HepG2 (cell line): ENCODE data around the gene TMUB1. TPM values are rescaled to one million over a fixed set of nuclear protein-coding genes. Genes with fewer than 3 reads are reported as not detected.
A peak's percentile ranks its signal among the peaks of the same experiment; 100 is the strongest.

ENCODE experiments used
- ATF7-NPFF ChIP-seq: sonication (generic); formaldehyde crosslinking; IDR thresholded peaks from 2 replicates; pipeline ENCODE4 v1.8.1; 2023; ENCODE audit warnings: mild to moderate bottlenecking, low read depth, missing genetic modification reagents, moderate library complexity
- CEBPB ChIP-seq: IDR thresholded peaks from 2 replicates; pipeline ENCODE4 v1.6.1; 2011; ENCODE audit warnings: low read depth, low read length, improper control_type of control experiment, borderline replicate concordance
- ERF ChIP-seq: IDR thresholded peaks from 2 replicates; pipeline ENCODE4 v1.6.1; 2018; ENCODE audit warnings: missing biosample characterization, missing genetic modification reagents
- ISL2 ChIP-seq: sonication (generic); formaldehyde crosslinking; IDR thresholded peaks from 2 replicates; pipeline ENCODE4 v1.5.0; 2020; ENCODE audit warnings: missing genetic modification reagents
- MED13 ChIP-seq: sonication (generic); formaldehyde crosslinking; IDR thresholded peaks from 2 replicates; pipeline ENCODE4 v1.5.0; 2020; ENCODE audit warnings: missing genetic modification reagents
- MIER3 ChIP-seq: IDR thresholded peaks from 2 replicates; pipeline ENCODE4 v1.6.1; 2016; ENCODE audit warnings: missing compliant biosample characterization, borderline replicate concordance
- NCOA2 ChIP-seq: sonication (generic); formaldehyde crosslinking; IDR thresholded peaks from 2 replicates; pipeline ENCODE4 v1.8.0; 2022; ENCODE audit warnings: inconsistent platforms
- PITX1 ChIP-seq: sonication (generic); formaldehyde crosslinking; IDR thresholded peaks from 2 replicates; pipeline ENCODE4 v1.5.1; 2020; ENCODE audit warnings: mild to moderate bottlenecking, missing genetic modification reagents
- RXRA ChIP-seq: sonication (generic); formaldehyde crosslinking; IDR thresholded peaks from 2 replicates; pipeline ENCODE4 v1.5.1; 2020; ENCODE audit warnings: missing genetic modification reagents
- TARDBP ChIP-seq: sonication (generic); formaldehyde crosslinking; IDR thresholded peaks from 2 replicates; pipeline ENCODE4 v1.8.0; 2022; ENCODE audit warnings: mild to moderate bottlenecking, missing genetic modification reagents
- TMF1 ChIP-seq: sonication (generic); formaldehyde crosslinking; IDR thresholded peaks from 2 replicates; pipeline ENCODE4 v1.8.1; 2022; ENCODE audit warnings: low read depth, missing genetic modification reagents
- ZFP37 ChIP-seq: sonication (generic); formaldehyde crosslinking; IDR thresholded peaks from 2 replicates; pipeline ENCODE4 v1.4.0; 2020; ENCODE audit warnings: missing genetic modification reagents, borderline replicate concordance
- ZKSCAN5 ChIP-seq: sonication (generic); formaldehyde crosslinking; IDR thresholded peaks from 2 replicates; pipeline ENCODE4 v1.5.1; 2020; ENCODE audit warnings: mild to moderate bottlenecking, missing genetic modification reagents
- ZNF24 ChIP-seq: fragments of 450-650 bp; IDR thresholded peaks from 2 replicates; pipeline ENCODE4 v1.6.1; 2017; ENCODE audit warnings: antibody characterized with exemption, mild to moderate bottlenecking
- ZNF33B ChIP-seq: sonication (generic); formaldehyde crosslinking; IDR thresholded peaks from 2 replicates; pipeline ENCODE4 v1.5.1; 2020; ENCODE audit warnings: mild to moderate bottlenecking, missing genetic modification reagents
- ZNF839 ChIP-seq: sonication (generic); formaldehyde crosslinking; IDR thresholded peaks from 2 replicates; pipeline ENCODE4 v1.4.0; 2020; ENCODE audit warnings: missing genetic modification reagents, mild to moderate bottlenecking, borderline replicate concordance
- ZNF883 ChIP-seq: sonication (generic); formaldehyde crosslinking; IDR thresholded peaks from 2 replicates; pipeline ENCODE4 v1.5.1; 2020; ENCODE audit warnings: mild to moderate bottlenecking, missing genetic modification reagents; ENCODE audit errors: not compliant biosample characterization
- polyA plus RNA-seq, 8 experiments: library from polyadenylated mRNA; depleted of rRNA in 3 of 8; stranded (reverse) in 7 of 8; unstranded in 1 of 8; fragments of >200 nt; fragmentation: Illumina TruSeq in 4 of 8; extraction: Trizol in 4 of 8; gene quantifications; 2 replicates each; pipeline versions ENCODE4 v1.2.1 to v1.2.3, GENCODE V29; 2011 to 2016; ENCODE audit warnings: low read depth in 4 of 8, missing spikeins in 1 of 8, mixed read lengths in 1 of 8; ENCODE audit not compliant: insufficient read depth in 1 of 8
- total RNA-seq, 5 experiments: library from RNA; depleted of rRNA; stranded (reverse); fragments of >200 nt; fragmentation: Illumina TruSeq; extraction: Trizol; gene quantifications; 2 replicates each; pipeline ENCODE4 v1.2.3, GENCODE V29; 2016; ENCODE audit warnings: low read depth in 1 of 5
- TF ChIP-seq, protein P1 (sequence below): sonication (generic); formaldehyde crosslinking; IDR thresholded peaks from 2 replicates; pipeline ENCODE4 v1.8.0; 2022; ENCODE audit warnings: mild to moderate bottlenecking, missing genetic modification reagents
- TF ChIP-seq, protein P2 (sequence below): sonication (generic); formaldehyde crosslinking; IDR thresholded peaks from 2 replicates; pipeline ENCODE4 v1.4.0; 2020; ENCODE audit warnings: missing genetic modification reagents
- TF ChIP-seq, protein P3 (sequence below): sonication (generic); formaldehyde crosslinking; IDR thresholded peaks from 2 replicates; pipeline ENCODE4 v1.5.0; 2020; ENCODE audit warnings: mild to moderate bottlenecking, missing genetic modification reagents, borderline replicate concordance
- TF ChIP-seq, protein P4 (sequence below): sonication (generic); formaldehyde crosslinking; IDR thresholded peaks from 2 replicates; pipeline ENCODE4 v1.9.0; 2022; ENCODE audit warnings: low read depth, missing genetic modification reagents

Gene TMUB1
- total and polyA plus RNA-seq, 2 of the 13 experiments (the other 11 are each of a cell fraction or from before 2014, with no cell fraction given): 44.8 to 51.6 TPM

DNA sequence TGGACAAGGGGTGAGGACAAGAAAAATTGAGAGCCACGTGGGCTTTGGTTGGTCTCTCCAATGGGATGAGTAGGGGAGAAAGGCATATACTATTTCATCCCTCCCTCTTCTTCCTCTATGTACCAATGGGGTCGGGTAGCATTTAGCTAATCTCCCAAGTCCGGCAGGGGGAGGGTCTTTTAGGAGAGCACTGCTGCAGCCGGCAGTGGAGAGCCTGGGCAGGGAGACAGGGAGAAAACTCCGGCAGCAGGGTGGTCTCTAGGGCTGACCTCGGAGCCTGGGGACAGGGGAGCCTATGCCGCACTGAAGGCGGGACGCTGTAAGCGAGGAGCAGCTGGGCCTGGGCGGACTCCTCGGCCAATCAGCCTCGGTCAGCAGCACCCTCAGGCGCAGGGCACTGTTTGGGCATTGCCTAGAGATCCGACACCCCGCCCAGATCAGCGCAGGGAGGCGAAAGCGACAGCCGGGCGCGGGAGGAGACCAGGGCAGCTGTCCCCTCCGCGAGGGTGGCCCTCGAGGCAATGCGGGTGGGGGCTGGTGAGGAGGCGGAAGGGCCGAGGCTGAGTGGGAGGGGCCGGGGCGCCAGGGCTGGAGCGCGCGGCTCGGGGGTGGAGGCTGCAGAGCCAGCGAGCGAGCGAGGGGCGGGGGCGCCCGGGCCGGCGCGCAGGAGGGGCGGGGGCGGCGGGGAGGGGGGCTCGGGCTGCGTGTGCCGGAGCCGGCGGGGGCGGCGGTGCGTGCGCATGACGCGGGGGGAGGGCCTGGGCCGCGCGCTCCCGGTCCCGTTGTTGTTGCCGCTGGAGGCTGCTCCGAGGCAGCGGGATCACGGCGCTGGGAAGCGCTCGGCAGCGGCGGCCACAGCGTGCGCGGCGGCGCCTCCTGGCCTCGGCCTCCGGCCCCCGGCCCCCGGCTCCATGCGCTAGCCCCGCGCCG, 2.7 kb upstream of the TMUB1 start, which contains the start of gene AGAP3 (continued):
- TF ChIP-seq, protein P1, sequence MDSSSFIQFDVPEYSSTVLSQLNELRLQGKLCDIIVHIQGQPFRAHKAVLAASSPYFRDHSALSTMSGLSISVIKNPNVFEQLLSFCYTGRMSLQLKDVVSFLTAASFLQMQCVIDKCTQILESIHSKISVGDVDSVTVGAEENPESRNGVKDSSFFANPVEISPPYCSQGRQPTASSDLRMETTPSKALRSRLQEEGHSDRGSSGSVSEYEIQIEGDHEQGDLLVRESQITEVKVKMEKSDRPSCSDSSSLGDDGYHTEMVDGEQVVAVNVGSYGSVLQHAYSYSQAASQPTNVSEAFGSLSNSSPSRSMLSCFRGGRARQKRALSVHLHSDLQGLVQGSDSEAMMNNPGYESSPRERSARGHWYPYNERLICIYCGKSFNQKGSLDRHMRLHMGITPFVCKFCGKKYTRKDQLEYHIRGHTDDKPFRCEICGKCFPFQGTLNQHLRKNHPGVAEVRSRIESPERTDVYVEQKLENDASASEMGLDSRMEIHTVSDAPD (CRISPR knock-in tag): 0 out of 2 replicates have a peak, but pooled peaks have one; percentile 38
- TF ChIP-seq ERF (CRISPR knock-in tag) (peak; percentile 72; the same call in 1 of the 2 replicates), ZKSCAN5 (CRISPR knock-in tag) (no peak), ZNF883 (CRISPR knock-in tag) (peak; percentile 86), CEBPB (no peak), ISL2 (0 out of 2 replicates have a peak, but pooled peaks have one; percentile 22), ATF7-NPFF (CRISPR knock-in tag) (peak; percentile 49; the same call in 1 of the 2 replicates), TMF1 (CRISPR knock-in tag) (0 out of 2 replicates have a peak, but pooled peaks have one; percentile 42), RXRA (CRISPR knock-in tag) (peak; percentile 50; the same call in 1 of the 2 replicates), MIER3 (CRISPR knock-in tag) (0 out of 2 replicates have a peak, but pooled peaks have one; percentile 39), NCOA2 (CRISPR knock-in tag) (no peak), ZNF839 (CRISPR knock-in tag) (0 out of 2 replicates have a peak, but pooled peaks have one; percentile 50), ZFP37 (CRISPR knock-in tag) (0 out of 2 replicates have a peak, but pooled peaks have one; percentile 15), ZNF24 (no peak), ZNF33B (CRISPR knock-in tag) (0 out of 2 replicates have a peak, but pooled peaks have one; percentile 60), TARDBP (CRISPR knock-in tag) (peak; percentile 79; the same call in 1 of the 2 replicates), MED13 (CRISPR knock-in tag) (0 out of 2 replicates have a peak, but pooled peaks have one; percentile 27), PITX1 (CRISPR knock-in tag) (peak; percentile 79)
- TF ChIP-seq, protein P2, sequence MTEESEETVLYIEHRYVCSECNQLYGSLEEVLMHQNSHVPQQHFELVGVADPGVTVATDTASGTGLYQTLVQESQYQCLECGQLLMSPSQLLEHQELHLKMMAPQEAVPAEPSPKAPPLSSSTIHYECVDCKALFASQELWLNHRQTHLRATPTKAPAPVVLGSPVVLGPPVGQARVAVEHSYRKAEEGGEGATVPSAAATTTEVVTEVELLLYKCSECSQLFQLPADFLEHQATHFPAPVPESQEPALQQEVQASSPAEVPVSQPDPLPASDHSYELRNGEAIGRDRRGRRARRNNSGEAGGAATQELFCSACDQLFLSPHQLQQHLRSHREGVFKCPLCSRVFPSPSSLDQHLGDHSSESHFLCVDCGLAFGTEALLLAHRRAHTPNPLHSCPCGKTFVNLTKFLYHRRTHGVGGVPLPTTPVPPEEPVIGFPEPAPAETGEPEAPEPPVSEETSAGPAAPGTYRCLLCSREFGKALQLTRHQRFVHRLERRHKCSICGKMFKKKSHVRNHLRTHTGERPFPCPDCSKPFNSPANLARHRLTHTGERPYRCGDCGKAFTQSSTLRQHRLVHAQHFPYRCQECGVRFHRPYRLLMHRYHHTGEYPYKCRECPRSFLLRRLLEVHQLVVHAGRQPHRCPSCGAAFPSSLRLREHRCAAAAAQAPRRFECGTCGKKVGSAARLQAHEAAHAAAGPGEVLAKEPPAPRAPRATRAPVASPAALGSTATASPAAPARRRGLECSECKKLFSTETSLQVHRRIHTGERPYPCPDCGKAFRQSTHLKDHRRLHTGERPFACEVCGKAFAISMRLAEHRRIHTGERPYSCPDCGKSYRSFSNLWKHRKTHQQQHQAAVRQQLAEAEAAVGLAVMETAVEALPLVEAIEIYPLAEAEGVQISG (CRISPR knock-in tag): peak; percentile 53
- TF ChIP-seq, protein P3, sequence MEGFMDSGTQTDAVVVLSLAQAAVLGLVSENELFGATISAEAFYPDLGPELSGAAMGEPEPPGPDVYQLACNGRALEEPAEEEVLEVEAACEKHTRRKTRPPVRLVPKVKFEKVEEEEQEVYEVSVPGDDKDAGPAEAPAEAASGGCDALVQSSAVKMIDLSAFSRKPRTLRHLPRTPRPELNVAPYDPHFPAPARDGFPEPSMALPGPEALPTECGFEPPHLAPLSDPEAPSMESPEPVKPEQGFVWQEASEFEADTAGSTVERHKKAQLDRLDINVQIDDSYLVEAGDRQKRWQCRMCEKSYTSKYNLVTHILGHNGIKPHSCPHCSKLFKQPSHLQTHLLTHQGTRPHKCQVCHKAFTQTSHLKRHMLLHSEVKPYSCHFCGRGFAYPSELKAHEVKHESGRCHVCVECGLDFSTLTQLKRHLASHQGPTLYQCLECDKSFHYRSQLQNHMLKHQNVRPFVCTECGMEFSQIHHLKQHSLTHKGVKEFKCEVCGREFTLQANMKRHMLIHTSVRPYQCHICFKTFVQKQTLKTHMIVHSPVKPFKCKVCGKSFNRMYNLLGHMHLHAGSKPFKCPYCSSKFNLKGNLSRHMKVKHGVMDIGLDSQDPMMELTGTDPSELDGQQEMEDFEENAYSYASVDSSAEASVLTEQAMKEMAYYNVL: no peak
- TF ChIP-seq, protein P4, sequence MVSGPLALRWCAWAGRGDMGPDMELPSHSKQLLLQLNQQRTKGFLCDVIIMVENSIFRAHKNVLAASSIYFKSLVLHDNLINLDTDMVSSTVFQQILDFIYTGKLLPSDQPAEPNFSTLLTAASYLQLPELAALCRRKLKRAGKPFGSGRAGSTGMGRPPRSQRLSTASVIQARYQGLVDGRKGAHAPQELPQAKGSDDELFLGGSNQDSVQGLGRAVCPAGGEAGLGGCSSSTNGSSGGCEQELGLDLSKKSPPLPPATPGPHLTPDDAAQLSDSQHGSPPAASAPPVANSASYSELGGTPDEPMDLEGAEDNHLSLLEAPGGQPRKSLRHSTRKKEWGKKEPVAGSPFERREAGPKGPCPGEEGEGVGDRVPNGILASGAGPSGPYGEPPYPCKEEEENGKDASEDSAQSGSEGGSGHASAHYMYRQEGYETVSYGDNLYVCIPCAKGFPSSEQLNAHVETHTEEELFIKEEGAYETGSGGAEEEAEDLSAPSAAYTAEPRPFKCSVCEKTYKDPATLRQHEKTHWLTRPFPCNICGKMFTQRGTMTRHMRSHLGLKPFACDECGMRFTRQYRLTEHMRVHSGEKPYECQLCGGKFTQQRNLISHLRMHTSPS: peak; percentile 68
